HG03060 (cell line): ENCODE data around the gene SNPH.
"Not testable (repeated sequence)": the region's sequence is repeated elsewhere in the genome, so short reads cannot be mapped to it uniquely, and the experiment has no call there.

ENCODE experiments used
- ATAC-seq: cut with Tn5 transposase; IDR thresholded peaks from one replicate; pipeline ENCODE4 v1.9.1; 2021; ENCODE audit warnings: low read depth, moderate number of reproducible peaks; ENCODE audit not compliant: unreplicated experiment

Gene SNPH

GRCh38 chr20:1334761-1335160, 68.7 kb downstream of the SNPH start:
- ATAC-seq = no peak

GRCh38 chr20:1335961-1336698, 70.0 kb downstream of the SNPH start:
- ATAC-seq = no peak

GRCh38 chr20:1336699-1337367, 70.7 kb downstream of the SNPH start:
- ATAC-seq = no peak

- ATAC-seq = no peak
These were observed 71.3 kb downstream of the SNPH start for GRCh38 chr20:1337441-1337840.

GRCh38 chr20:1338096-1338495, 72.0 kb downstream of the SNPH start:
- no peak for ATAC-seq

GRCh38 chr20:1338801-1339200, 72.7 kb downstream of the SNPH start:
- no peak for ATAC-seq

GRCh38 chr20:1341561-1342265, 75.6 kb downstream of the SNPH start:
- no peak for ATAC-seq

- not testable (repeated sequence) for ATAC-seq
These were observed 77.5 kb downstream of the SNPH start for GRCh38 chr20:1343446-1344124.

- no peak for ATAC-seq
These were observed 79.1 kb downstream of the SNPH start for GRCh38 chr20:1345030-1345755.

- ATAC-seq = no peak
These were observed 79.6 kb downstream of the SNPH start for GRCh38 chr20:1345756-1346093.

- no peak for ATAC-seq
These were observed 80.3 kb downstream of the SNPH start for GRCh38 chr20:1346315-1346969.

GRCh38 chr20:1353956-1354355, 87.9 kb downstream of the SNPH start:
- ATAC-seq = no peak

GRCh38 chr20:1357921-1358671, 92.0 kb downstream of the SNPH start:
- no peak for ATAC-seq
